Hindlimb muscle (tissue), 1 donor: ENCODE measurements around the gene TRIM3. TPM values are rescaled to one million over a fixed set of nuclear protein-coding genes. Genes with fewer than 3 reads are reported as not detected.

Experiments
- DNase-seq: peaks from one replicate; pipeline ENCODE4 v3.0.0-alpha.2; 2013
- polyA plus RNA-seq: library from polyadenylated mRNA; unstranded; fragments of 120-200 nt; gene quantifications from one replicate; pipeline ENCODE4 v1.2.1, GENCODE V29; 2013; ENCODE audit not compliant: insufficient read length

Gene TRIM3
- polyA plus RNA-seq, 1 donor, result 15.8 TPM

DNA sequence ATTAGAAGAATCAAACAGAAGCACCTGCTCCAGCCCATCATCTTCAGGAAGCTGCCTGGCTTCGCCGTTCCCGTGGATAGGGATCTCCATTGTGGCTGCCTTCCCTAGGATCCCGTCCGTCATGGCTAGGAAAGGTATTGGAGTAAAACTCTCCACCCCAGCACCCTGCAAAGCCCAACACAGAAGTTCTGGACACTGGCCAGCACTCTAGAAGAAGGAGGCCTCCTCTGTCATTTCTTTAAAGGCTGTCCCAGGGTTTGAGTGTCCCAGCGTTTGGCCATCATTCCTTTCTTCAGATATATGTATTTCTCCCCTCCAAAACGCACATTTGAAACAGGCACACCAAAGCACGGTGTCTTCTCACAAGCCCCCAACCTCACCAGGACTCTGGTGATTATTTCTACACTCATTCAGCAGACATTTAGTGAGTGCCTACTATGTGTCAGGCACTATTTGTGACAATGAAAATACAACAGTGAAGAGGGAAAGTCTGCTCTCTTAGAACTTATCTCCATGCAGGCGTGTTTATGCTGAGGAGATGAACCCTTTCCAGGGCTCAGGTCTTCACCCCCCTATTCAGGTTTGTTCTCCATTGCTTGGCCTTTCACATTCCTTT is 6.7 kb upstream of the TRIM3 start:
- DNase-seq, result no peak

- DNase-seq, result no peak
These were observed 2.8 kb upstream of the TRIM3 start for GRCh38 chr11:6476571-6476970.

DNA sequence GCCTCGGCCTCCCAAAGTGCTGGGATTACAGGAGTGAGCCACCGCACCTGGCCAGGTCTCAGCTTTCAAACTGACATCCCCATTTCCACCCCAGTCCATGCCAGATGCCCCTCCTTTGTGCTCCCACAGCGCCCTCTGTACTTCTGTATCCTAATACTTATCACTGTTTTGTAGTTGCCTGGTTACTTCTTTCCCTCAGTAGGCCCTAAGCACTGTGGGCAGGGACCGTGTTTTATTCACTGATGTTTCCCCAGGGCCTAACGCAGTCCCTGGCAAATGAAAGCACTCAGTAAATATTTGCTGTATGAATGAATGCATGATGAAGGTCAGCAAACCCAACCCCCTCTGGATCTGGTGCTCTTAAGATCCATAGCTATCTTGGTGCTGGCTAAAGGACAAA is 2.2 kb upstream of the TRIM3 start:
- DNase-seq, result no peak

- no peak for DNase-seq
These were observed 1.2 kb upstream of the TRIM3 start for GRCh38 chr11:6474806-6475500.

- DNase-seq, result no peak
These were observed 662 bp upstream of the TRIM3 start for GRCh38 chr11:6474413-6474792.

- DNase-seq, result no peak
These were observed 807 bp downstream of the TRIM3 start for GRCh38 chr11:6472934-6473333.

DNA sequence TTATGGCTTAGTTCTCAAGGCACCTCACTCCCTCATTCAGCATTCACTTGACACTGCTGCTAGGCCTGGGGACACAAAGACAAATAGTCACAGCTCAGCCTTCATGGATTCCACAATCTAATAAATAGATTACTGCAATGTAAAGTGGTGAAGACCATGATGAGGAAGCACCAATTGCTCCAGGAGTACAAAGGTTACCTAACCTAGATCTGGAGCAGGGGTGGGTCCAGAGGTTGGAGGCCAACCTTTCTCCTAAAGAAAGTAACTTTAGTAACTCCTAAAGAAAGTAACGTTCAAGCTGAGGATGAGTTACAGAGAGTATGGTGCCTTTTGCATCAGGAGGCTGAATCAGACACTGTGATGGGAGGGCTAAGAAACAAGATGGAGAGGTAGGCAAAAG is 4.1 kb downstream of the TRIM3 start:
- DNase-seq, result no peak

- DNase-seq, result peak; percentile 83
These were observed 4.8 kb downstream of the TRIM3 start for GRCh38 chr11:6468712-6469495.

- no peak for DNase-seq
These were observed 14.7 kb downstream of the TRIM3 start for GRCh38 chr11:6459099-6459450.

DNA sequence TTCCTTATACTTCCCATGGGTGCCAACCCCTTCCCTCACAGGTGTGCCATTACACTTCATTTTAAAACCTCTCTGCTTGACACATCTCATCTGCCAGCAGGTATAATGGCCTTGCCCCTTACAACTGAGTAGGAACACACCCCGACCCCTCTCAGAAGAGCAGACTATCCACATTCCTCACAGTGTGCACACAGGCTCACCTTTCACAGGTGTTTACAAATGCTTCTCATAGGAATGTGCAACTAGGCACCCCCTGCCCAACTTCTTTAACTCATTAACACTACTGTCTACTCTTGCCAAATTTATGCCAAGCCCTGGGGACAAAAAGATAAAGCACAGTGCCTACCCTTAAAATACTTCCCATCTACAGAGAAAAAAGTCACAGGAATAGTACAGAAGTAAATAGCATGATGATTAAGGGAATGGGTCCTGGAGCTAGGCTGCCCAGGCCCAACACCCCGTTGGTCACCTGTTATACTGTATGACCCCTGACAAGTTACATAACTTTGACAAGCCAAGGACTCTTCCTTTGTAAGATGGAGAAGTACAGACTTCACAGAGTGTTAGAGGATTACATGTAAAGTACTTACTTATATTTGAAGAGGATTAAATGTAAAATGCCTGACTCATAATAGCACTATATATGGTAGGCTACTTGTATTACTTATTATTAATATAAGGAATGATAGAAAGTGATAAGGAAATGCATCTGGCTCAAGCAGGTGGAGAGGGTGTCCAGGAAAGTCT is 15.2 kb downstream of the TRIM3 start:
- DNase-seq, result no peak

DNA sequence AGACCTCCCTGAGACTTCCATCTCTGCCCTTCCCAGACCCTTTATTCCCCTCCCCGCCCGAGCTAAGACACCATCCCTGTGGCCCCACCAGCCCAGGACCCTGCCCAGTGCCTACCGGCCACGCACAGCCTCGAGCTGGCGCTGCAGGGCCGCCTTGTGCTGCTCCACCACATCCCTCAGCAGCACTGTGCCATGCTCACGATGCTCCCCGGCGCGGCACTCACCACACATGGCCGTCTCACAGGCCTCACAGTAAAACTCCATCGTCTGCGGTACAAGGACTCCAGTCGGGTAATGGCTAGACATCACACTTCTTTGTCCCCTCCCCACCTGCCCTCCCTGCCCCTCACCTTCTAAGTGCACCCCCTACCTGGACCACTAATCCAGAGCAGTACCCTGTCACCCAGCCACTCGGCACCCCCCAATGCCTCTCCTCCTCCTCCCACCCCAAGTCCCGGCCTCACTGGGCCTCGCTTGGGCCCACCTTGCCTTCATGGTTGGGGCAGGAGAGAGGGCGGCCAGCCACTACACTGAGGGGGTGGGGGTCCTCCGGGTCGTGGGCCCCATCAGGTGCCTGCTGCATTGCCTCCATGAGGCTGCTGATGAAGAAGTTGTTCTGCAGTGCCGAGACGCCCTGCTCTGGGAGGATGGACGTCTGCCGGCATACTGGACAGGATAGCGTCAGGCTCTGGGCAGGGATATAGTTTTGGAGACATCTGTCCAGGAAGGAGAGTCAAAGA is 16.0 kb downstream of the TRIM3 start:
- DNase-seq, result no peak

DNA sequence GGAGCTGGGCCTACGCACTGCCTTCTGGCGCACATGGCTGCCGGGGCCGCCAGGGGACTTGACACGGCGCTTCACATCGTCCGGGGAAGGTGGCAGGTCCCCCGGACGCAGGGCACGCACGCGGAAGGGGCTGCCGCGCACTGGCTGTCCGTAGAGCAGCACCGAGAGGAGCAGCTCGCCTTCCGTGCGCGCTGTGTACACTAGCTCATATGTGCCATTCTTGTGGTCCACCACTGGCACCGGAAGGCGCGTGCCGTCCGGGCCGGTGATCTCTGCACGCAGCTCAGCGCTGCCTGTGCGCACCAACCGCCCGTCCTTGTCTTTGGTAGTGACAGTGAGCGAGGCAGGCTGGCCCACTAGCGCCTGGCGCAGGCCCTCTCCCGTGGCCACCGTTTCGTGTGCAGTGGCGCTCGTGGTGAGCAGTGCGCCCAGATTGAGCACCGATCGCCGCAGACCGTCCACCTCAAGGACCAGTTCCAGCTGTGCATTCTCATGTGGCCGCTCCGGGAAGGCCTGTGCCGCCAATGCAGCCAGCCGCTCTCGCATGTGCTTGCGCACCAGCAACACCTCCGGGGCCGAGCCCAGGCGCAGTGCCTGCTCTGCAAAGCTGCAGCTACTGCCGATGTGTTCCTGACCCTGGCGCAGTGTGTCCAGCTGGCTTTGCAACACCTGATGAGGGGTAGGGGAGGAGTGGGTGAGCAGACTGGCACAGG is 17.2 kb downstream of the TRIM3 start:
- no peak for DNase-seq

DNA sequence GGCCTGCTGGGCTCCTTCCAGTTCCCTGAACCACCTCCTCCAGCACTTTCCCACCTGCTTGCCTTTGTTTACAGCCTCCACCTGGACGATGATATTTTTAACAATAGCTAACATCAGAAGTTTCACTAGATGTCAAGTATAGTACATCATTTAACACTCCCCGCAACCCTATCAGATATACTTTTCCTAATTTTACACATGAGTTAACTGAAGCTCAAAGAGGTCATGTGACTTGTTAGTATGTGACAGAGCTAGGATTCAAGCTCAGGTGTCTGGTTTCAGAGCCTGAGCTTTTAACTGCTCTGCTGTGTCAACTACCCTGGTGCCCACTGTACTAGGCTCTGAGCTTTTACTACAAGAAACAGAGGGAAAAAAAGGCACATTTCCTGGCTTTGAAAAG is 18.7 kb downstream of the TRIM3 start:
- no peak for DNase-seq

- no peak for DNase-seq
These were observed 20.6 kb downstream of the TRIM3 start for GRCh38 chr11:6453152-6453551.

GRCh38 chr11:6452219-6452618 is 21.5 kb downstream of the TRIM3 start:
- no peak for DNase-seq

- DNase-seq, result no peak
These were observed 25.2 kb downstream of the TRIM3 start for GRCh38 chr11:6448574-6448973.

- peak; percentile 36 for DNase-seq
These were observed 30.3 kb downstream of the TRIM3 start for GRCh38 chr11:6443269-6444003.

- no peak for DNase-seq
These were observed 31.3 kb downstream of the TRIM3 start for GRCh38 chr11:6442441-6442840.

- DNase-seq, result no peak
These were observed 32.8 kb downstream of the TRIM3 start, which contains the start of gene HPX for GRCh38 chr11:6440906-6441358. Gene HPX, minus strand, starts transcription at chr11:6440987. Its CDS starts 24 bp downstream, at chr11:6440963.

- DNase-seq, result peak; percentile 21
These were observed 34.7 kb downstream of the TRIM3 start for GRCh38 chr11:6438979-6439571.
